ENCODE results near the gene MATN3.

- TF ChIP-seq EZH2 (IDR thresholded peaks at IDR 0.05; ENCODE audit: low read length, unreplicated experiment): no peak
- TF ChIP-seq CTCF (conservative IDR thresholded peaks at IDR 0.05; ENCODE audit: low read depth, low read length): no peak
- TF ChIP-seq EZH2phosphoT487 (IDR thresholded peaks at IDR 0.05; ENCODE audit: borderline replicate concordance, low read length): no peak
Observed at GRCh38 chr2:20049637-20050036, 37.2 kb upstream of the MATN3 start.

Data from PC-3 (cell line).